Transverse colon (tissue), 4 donors: ENCODE data around the gene LRP1B.

Experiments used
- EP300 ChIP-seq: sonication (generic); formaldehyde crosslinking; IDR thresholded peaks from one replicate; pipeline ENCODE4 v1.6.1; 2017; ENCODE audit warnings: antibody characterized with exemption, low read depth
- POLR2A ChIP-seq: fragments of 450-650 bp; IDR thresholded peaks from one replicate; pipeline ENCODE4 v1.6.1; 2016; ENCODE audit warnings: antibody characterized with exemption, mild to moderate bottlenecking, moderate library complexity
- POLR2AphosphoS5 ChIP-seq, 3 donors: sonication (generic); formaldehyde crosslinking; IDR thresholded peaks; one replicate each; pipeline ENCODE4 v1.6.1; 2016; ENCODE audit warnings: antibody characterized with exemption in 3 of 3
- TF ChIP-seq, protein P1 (sequence below), 5 experiments: fragments of 200-600 bp in 3 of 5; fragments of 450-650 bp in 2 of 5; sonication (generic) in 3 of 5; IDR thresholded peaks; 1 replicate in 2 of 5; 2 replicates in 3 of 5; pipeline ENCODE4 v1.5.1; 2016 to 2017; ENCODE audit warnings: antibody characterized with exemption in 5 of 5, inconsistent platforms in 3 of 5, mild to moderate bottlenecking in 2 of 5, moderate library complexity in 1 of 5

DNA sequence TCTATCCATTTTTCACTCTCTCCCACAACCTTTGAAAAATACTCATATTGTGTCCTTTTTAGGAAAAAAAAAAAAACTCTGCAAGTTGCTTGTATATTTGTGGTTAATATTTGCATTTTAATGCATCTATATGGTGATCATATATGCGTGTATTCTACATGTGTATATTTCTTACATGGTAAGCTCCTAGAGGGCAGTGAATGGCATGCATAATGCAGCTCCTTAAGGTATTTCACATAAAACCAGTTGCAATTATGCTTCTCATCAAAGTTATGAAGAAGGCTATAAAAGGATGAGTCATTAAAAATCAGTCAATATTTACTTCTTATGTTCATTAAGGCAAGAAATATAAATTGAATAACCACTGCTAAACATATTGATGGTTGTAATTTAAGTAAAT lies 100.8 kb downstream of the LRP1B start:
- TF ChIP-seq POLR2A: no peak
- no peak for TF ChIP-seq POLR2AphosphoS5 (IDR thresholded peaks at IDR 0.05)
- TF ChIP-seq, protein P1, sequence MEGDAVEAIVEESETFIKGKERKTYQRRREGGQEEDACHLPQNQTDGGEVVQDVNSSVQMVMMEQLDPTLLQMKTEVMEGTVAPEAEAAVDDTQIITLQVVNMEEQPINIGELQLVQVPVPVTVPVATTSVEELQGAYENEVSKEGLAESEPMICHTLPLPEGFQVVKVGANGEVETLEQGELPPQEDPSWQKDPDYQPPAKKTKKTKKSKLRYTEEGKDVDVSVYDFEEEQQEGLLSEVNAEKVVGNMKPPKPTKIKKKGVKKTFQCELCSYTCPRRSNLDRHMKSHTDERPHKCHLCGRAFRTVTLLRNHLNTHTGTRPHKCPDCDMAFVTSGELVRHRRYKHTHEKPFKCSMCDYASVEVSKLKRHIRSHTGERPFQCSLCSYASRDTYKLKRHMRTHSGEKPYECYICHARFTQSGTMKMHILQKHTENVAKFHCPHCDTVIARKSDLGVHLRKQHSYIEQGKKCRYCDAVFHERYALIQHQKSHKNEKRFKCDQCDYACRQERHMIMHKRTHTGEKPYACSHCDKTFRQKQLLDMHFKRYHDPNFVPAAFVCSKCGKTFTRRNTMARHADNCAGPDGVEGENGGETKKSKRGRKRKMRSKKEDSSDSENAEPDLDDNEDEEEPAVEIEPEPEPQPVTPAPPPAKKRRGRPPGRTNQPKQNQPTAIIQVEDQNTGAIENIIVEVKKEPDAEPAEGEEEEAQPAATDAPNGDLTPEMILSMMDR (IDR thresholded peaks at IDR 0.05): no peak
- TF ChIP-seq EP300: no peak
